AG10803 (cell line): Measurements from ENCODE around the gene PPP3CB.

ENCODE experiments used
- DNase-seq: peaks from one replicate; pipeline ENCODE4 v3.0.0; 2010; ENCODE audit warnings: low read depth
- H3K4me3 ChIP-seq: 2 replicates; pipeline ENCODE4 v1.5.1; 2011; ENCODE audit warnings: mild to moderate bottlenecking, low read length, control low read depth
- TF ChIP-seq, protein P1 (sequence below): conservative IDR thresholded peaks from 2 replicates; pipeline ENCODE4 v1.5.1; 2011; ENCODE audit warnings: mild to moderate bottlenecking, low read length, control low read depth, inconsistent platforms

Gene PPP3CB

GRCh38 chr10:73410897-73411296, 84.9 kb downstream of the PPP3CB start:
- DNase-seq: no peak
- H3K4me3 ChIP-seq: no peak overlapping the region
- TF ChIP-seq, protein P1, sequence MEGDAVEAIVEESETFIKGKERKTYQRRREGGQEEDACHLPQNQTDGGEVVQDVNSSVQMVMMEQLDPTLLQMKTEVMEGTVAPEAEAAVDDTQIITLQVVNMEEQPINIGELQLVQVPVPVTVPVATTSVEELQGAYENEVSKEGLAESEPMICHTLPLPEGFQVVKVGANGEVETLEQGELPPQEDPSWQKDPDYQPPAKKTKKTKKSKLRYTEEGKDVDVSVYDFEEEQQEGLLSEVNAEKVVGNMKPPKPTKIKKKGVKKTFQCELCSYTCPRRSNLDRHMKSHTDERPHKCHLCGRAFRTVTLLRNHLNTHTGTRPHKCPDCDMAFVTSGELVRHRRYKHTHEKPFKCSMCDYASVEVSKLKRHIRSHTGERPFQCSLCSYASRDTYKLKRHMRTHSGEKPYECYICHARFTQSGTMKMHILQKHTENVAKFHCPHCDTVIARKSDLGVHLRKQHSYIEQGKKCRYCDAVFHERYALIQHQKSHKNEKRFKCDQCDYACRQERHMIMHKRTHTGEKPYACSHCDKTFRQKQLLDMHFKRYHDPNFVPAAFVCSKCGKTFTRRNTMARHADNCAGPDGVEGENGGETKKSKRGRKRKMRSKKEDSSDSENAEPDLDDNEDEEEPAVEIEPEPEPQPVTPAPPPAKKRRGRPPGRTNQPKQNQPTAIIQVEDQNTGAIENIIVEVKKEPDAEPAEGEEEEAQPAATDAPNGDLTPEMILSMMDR: no peak

- H3K4me3 ChIP-seq: no peak overlapping the region
- no peak for DNase-seq
Measured at GRCh38 chr10:73408978-73409521, 86.8 kb downstream of the PPP3CB start.

GRCh38 chr10:73408061-73408460, 87.8 kb downstream of the PPP3CB start:
- H3K4me3 ChIP-seq: no peak overlapping the region
- TF ChIP-seq, protein P1: no peak
- DNase-seq: no peak

More at GRCh38 chr10:73408978-73409521, 86.8 kb downstream of the PPP3CB start:
- TF ChIP-seq, protein P1: no peak

DNA sequence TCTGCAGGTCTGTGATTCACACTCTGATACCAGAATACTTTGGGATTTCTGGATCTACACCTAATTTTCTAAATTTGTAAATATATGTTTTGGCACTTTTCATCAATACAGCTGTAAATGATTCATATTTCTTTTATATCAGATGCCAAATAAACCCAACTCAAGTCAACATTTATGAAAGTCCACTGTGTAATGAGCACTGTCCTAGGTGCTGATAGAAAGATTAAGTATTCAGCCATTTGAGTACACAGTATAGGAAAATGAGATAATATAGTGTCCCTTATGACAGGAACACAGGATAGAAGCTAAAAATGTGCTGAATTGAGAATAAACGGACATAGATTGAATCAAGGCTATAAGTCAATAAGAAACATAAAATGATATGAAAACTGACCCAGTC, 88.3 kb downstream of the PPP3CB start:
- TF ChIP-seq, protein P1: no peak
- DNase-seq: no peak
- H3K4me3 ChIP-seq: no peak overlapping the region

GRCh38 chr10:73406846-73407245, 89.0 kb downstream of the PPP3CB start:
- TF ChIP-seq, protein P1: no peak
- no peak overlapping the region for H3K4me3 ChIP-seq
- no peak for DNase-seq

DNA sequence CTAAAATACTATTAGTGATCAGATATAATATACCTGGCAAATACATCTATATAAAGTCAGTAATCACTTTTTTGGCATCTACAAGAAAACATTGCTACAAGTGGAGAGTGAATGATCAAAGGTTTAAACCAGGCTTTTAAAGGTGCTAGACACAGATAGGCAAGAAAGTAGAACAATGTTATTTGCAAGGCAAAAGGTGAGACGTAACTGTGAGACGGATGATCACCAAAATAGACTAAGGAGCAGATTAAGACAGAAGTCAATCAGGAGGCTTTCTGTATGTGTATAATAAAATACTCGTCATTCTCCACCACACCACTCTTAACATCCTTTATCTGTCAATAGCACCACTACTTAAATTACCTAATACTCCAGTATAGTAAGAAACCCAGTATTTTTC, 90.3 kb downstream of the PPP3CB start:
- TF ChIP-seq, protein P1: no peak
- no peak for DNase-seq
- no peak overlapping the region for H3K4me3 ChIP-seq

DNA sequence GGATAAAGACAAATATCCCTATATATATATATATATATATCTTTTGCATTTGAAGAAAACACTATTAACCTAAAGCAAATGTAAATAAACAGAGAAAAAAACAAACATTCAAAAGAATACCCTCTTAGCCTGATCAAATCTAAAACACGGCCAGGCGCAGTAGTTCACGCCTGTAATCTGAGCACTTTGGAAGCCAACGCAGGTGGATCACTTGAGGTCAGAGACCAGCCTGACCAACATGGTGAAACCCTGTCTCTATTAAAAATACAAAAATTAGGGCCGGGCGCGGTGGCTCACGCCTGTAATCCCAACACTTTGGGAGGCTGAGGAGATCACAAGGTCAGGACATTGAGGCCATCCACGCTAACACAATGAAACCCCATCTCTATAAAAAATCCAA, 91.1 kb downstream of the PPP3CB start:
- no peak overlapping the region for H3K4me3 ChIP-seq
- DNase-seq: no peak
- TF ChIP-seq, protein P1: no peak
